Gastroesophageal sphincter (tissue), 4 donors: ENCODE data around the gene GNB1. TPM values are rescaled to one million over a fixed set of nuclear protein-coding genes. Genes with fewer than 3 reads are reported as not detected.

Experiments
- ATAC-seq: fragments of 150-250 bp; one replicate; pipeline ENCODE4 v1.9.1; 2016; ENCODE audit warnings: mild to moderate bottlenecking, moderate library complexity
- H3K27ac ChIP-seq, 4 donors: fragments of 200-600 bp; sonication (generic) in 3 of 4; 1 replicate in 3 of 4; 2 replicates in 1 of 4; pipeline ENCODE4 v1.5.1; 2016 to 2019
- H3K27me3 ChIP-seq: fragments of 200-600 bp; sonication (generic); one replicate; pipeline ENCODE4 v1.5.1; 2019
- H3K36me3 ChIP-seq, 2 donors: fragments of 200-600 bp; sonication (generic); one replicate each; pipeline ENCODE4 v1.5.1; 2019; ENCODE audit warnings: control low read depth in 1 of 2
- H3K4me1 ChIP-seq, 3 donors: fragments of 200-600 bp; sonication (generic); 1 replicate in 2 of 3; 2 replicates in 1 of 3; pipeline ENCODE4 v1.5.1; 2016 to 2019; ENCODE audit warnings: control low read depth in 2 of 3
- H3K4me3 ChIP-seq, 2 donors: fragments of 200-600 bp; sonication (generic); one replicate each; pipeline ENCODE4 v1.5.1; 2019; ENCODE audit warnings: mild to moderate bottlenecking in 1 of 2, moderate library complexity in 1 of 2
- H3K9me3 ChIP-seq, 3 donors: fragments of 200-600 bp; sonication (generic); one replicate each; pipeline ENCODE4 v1.5.1; 2017 to 2019; ENCODE audit warnings: control low read depth in 2 of 3
- CTCF ChIP-seq, 4 experiments: fragments of 200-600 bp in 2 of 4; fragments of 450-650 bp in 2 of 4; sonication (generic) in 1 of 4; IDR thresholded peaks; one replicate each; pipeline ENCODE4 v1.5.1; 2017 to 2019; ENCODE audit warnings: antibody characterized with exemption in 4 of 4, mild to moderate bottlenecking in 2 of 4, moderate library complexity in 2 of 4
- EP300 ChIP-seq: sonication (generic); formaldehyde crosslinking; IDR thresholded peaks from one replicate; pipeline ENCODE4 v1.6.1; 2017; ENCODE audit warnings: antibody characterized with exemption, mild to moderate bottlenecking
- POLR2A ChIP-seq, 2 donors: fragments of 450-650 bp; IDR thresholded peaks; one replicate each; pipeline ENCODE4 v1.6.1; 2017; ENCODE audit warnings: antibody characterized with exemption in 2 of 2, mild to moderate bottlenecking in 2 of 2, moderate library complexity in 1 of 2
- POLR2AphosphoS5 ChIP-seq: sonication (generic); formaldehyde crosslinking; IDR thresholded peaks from one replicate; pipeline ENCODE4 v1.6.1; 2017; ENCODE audit warnings: antibody characterized with exemption
- WGBS, 2 donors: methylation state at CpG; one replicate each; pipeline ENCODE4 v1.1.5; 2018; ENCODE audit warnings: low coverage in 1 of 2; 5-methylcytosine and 5-hydroxymethylcytosine counted together
- total RNA-seq, 4 donors: library from RNA; depleted of rRNA; stranded (reverse); fragments of >200 nt; gene quantifications; one replicate each; pipeline ENCODE4 v1.1.0, GENCODE V29; 2016

Gene GNB1
- total RNA-seq, 4 donors from 2014 or later: 129 to 175 (median 136) TPM

DNA sequence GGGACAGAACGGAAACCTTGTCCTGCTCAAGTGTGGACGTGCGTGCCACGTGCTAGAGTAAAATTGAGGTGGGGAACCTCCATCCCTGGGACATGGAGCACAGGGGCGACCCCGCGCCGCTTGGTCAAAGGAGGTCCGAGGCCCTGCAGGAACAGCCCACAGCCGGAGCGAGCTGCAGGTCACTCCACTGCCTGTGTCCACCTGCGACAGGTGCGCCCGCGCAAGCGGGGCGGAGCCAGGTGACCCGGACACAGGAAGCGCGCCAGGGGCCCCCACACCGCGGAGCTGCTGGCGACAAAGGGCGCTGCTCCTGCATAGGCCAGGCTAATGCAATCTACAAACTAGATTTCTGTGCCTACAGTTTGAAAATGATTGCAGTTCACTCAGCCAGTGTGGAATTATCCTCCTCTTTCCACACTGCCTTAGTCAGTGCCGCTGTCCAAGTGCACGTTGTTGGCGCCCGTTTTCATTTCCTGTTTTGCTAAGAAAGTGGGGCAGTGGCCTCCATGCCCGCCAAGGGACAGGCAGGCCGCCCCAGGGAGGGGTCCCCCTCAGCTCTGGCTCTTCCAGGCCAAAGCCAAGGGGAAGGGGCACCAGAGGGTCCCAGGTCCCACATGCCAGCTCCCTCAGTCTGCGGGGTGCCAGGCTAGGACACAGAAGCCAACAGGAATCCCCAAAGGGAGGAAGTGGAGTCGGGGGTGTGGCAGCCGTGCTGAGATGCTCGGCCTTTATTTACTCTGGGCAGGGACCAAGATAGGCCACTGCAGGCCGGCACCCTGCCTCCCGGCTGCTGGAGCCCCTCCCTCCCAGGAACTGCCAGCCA is 108.3 kb downstream of the GNB1 start:
- WGBS, 2 donors: 3 to 6% methylated on average over 5 to 6 of the region's 36 CpGs
- peak; percentile 40 for ATAC-seq
- H3K27me3 ChIP-seq: no peaks in the 10 kb centered on the region
- no peaks in the 10 kb centered on the region for H3K9me3 ChIP-seq
- peak overlapping the region in 3 of 4 donors; percentile 72 to 98 (median 79) for H3K27ac ChIP-seq
- peaks cover 0 to 33% of the 10 kb centered on the region in 2 donors for H3K36me3 ChIP-seq
- no peak for TF ChIP-seq EP300
- no peak for TF ChIP-seq POLR2AphosphoS5
- no peak for TF ChIP-seq POLR2A (IDR thresholded peaks at IDR 0.05)
- TF ChIP-seq CTCF (IDR thresholded peaks at IDR 0.05): no peak
- H3K4me3 ChIP-seq: peak overlapping the region in 1 of 2 donors; percentile 36
- peaks cover 4 to 56% (median 43%) of the 10 kb centered on the region in 3 donors for H3K4me1 ChIP-seq

DNA sequence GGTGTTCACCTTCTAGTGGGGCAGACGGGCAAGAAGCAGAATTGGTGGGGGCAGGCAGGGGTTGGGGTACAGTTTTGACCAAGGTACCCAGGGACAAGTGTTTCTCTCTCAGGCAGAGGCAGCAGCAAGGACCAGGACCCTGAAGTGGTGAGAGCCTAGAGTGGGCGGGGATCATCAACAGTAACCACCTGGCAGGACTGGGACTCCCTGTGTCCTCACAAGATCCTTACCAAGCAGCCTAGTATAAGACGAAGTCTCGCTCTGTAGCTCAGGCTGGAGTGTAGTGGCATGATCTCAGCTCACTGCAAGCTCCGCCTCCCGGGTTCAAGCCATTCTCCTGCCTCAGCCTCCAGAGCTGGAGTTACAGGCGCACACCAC is 109.4 kb downstream of the GNB1 start:
- no peak for ATAC-seq
- H3K36me3 ChIP-seq: peaks cover 0 to 22% of the 10 kb centered on the region in 2 donors
- H3K27ac ChIP-seq: peak overlapping the region in 3 of 4 donors; percentile 64 to 98 (median 72)
- TF ChIP-seq POLR2A (IDR thresholded peaks at IDR 0.05) (no peak), EP300 (no peak), POLR2AphosphoS5 (no peak), CTCF (IDR thresholded peaks at IDR 0.05) (no peak)
- no peaks in the 10 kb centered on the region for H3K27me3 ChIP-seq
- no peak overlapping the region for H3K4me3 ChIP-seq
- peaks cover 7 to 67% (median 43%) of the 10 kb centered on the region in 3 donors for H3K4me1 ChIP-seq
- no peaks in the 10 kb centered on the region for H3K9me3 ChIP-seq
- WGBS, 2 donors: 65% methylated on average over 6 of the region's 7 CpGs; no CpG with 5 or more reads in 1 of the 2 donors

DNA sequence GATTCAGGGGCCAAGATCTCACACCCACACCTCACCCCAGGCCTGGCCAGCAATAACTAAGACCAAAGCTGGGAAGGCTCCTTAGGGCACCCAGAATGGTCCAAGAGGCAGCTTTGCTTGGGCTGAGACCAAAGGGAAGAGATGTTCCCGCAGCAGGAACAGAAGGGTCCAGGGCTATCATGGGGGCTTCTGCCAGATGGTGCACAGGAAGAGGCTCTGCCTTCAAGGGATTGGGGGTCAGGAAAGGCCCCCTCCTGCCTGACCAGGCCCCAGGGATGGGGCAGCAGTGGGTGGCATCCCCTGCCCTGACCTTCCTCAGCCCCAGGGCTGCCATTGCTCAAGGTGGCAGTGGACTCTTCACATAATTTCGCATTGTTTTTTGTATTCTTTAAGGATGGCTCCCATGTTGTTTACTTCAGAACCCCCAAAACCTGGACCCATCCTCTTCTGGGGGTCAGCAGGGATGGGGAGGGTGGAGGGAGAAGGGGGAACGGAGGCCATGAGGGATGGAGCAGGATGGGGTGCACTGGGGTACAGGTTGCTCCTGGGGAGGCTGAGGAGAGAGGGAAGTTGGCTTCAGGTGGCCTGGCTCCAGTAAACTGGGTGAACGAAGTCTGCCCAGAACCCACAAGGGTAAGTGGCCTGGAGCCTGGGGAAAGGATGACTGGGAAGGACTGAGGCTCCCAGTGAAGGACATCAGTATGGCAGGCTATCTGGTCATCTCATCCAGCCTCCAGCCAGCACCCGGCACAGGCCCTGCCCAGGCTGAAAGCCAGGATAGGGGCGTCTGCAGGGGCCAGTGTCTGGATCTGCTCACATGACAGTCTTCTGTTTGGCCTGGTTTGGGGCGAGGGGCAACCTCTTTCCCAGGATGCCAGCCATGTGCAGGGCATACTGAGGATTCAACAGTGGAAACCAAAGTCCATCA is 110.0 kb downstream of the GNB1 start:
- Histone ChIP-seq H3K27ac (peak overlapping the region in 2 of 4 donors; percentile 64 to 98), H3K4me1 (peaks cover 7 to 74% (median 46%) of the 10 kb centered on the region in 3 donors), H3K4me3 (no peak overlapping the region), H3K36me3 (peaks cover 0 to 15% of the 10 kb centered on the region in 2 donors), H3K27me3 (no peaks in the 10 kb centered on the region), H3K9me3 (no peaks in the 10 kb centered on the region)
- no peak for TF ChIP-seq POLR2AphosphoS5
- no peak for TF ChIP-seq CTCF (IDR thresholded peaks at IDR 0.05)
- TF ChIP-seq POLR2A (IDR thresholded peaks at IDR 0.05): no peak
- no peak for TF ChIP-seq EP300
- no peak for ATAC-seq
- 43 to 67% methylated on average over 1 of the region's 7 CpGs for WGBS, 2 donors

DNA sequence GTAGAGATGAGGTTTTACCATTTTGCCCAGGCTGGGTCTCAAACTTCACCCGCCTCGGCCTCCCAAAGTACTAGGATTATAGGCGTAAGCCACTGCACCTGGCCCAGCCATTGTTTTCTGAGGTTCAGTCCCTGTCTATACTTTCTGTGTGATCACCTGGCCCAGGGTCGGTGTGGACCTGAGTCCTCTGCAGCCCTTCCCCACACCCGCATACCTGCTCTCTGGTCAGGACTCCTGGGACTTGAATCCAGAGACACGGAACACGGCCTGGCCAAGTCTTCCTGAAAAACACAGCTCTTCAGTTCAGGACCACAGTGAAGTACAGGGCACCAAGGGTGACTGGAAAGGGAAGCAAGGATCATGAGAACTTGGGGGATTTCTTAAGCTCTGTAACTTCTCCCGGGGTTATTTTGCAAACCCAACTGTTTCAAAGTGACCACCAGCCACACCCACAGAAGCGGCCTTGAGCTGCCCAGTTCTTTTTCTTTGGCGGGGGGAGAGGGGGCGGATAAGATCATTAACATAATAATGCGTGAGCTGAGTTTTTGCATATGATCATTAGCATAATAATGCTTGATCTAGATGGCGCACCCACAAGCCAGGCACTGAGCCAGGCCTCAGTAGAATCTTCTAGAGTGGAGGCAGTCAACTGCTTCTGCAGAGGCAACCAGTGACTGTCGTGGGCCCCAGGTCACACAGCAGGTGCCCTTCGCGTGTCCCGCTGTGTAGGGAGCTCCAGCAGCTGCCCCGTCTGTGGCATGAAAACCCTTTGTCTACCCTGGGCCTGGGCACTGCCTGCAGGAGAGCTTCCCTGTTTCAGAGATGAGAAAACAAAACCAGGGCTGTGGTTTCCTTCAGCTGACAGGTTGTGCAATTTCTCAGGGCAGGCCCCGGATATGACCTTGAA is 110.9 kb downstream of the GNB1 start:
- Histone ChIP-seq H3K9me3 (no peaks in the 10 kb centered on the region), H3K27ac (peak overlapping the region in 3 of 4 donors; percentile 94 to 98 (median 98)), H3K4me3 (peak overlapping the region in 1 of 2 donors; percentile 90), H3K4me1 (peaks cover 7 to 83% (median 54%) of the 10 kb centered on the region in 3 donors), H3K27me3 (no peaks in the 10 kb centered on the region), H3K36me3 (peaks cover 0 to 6% of the 10 kb centered on the region in 2 donors)
- TF ChIP-seq CTCF (IDR thresholded peaks at IDR 0.05) (no peak), EP300 (no peak), POLR2A (IDR thresholded peaks at IDR 0.05) (peak in 1 of 2 donors; percentile 16)
- peak; percentile 15 for ATAC-seq
- WGBS, 2 donors: 48 to 55% methylated on average over 4 to 10 of the region's 19 CpGs
